GM18870 (cell line): Measurements from ENCODE around the gene FAM13C.

Experiments
- ATAC-seq: cut with Tn5 transposase; IDR thresholded peaks from one replicate; pipeline ENCODE4 v1.9.1; 2021; ENCODE audit warnings: moderate library complexity; ENCODE audit not compliant: unreplicated experiment

FAM13C gene

DNA sequence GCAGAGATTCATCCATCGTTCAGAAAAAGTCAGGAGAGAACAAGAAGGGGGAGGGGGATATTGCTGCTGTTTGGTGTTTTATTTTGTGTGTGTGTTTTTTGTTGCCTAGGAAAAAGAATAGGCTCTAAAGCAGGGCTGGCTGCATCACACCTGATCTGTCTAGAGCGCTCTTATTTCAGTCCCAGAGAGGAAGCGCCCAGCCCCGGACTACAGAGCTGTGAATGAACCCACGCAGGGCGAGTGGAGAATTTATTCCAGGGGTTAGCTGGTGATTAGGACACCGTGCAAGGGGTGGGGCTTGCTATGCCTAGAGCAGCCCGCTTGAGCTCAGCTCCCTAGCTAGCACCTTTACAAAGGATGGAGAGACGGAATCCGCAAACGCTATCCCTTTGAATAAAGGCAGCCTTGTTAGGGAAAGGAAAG is 621 bp upstream of the FAM13C start:
- no peak for ATAC-seq

DNA sequence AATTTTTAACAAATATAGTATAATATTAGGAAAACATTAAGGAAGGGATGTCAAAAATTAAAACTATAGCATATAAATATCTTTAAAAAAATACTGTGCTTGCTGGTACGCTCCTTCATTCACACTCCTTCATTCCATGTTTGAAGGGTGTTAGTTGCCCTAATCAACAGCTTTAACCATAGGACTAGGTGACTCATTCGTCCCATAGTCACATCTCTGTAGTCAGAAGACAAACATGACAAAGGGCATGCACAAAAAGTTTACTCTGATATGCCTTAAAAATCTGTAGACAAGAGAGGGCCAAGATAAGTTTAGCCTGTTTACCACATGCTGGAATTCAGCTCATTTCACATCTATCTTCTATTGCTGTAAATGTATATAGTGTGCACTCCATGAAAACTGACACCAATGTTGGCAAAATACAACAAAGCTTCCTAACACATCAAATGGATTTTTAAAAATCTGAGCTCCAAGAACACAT is 646 bp downstream of the FAM13C start:
- no peak for ATAC-seq

DNA sequence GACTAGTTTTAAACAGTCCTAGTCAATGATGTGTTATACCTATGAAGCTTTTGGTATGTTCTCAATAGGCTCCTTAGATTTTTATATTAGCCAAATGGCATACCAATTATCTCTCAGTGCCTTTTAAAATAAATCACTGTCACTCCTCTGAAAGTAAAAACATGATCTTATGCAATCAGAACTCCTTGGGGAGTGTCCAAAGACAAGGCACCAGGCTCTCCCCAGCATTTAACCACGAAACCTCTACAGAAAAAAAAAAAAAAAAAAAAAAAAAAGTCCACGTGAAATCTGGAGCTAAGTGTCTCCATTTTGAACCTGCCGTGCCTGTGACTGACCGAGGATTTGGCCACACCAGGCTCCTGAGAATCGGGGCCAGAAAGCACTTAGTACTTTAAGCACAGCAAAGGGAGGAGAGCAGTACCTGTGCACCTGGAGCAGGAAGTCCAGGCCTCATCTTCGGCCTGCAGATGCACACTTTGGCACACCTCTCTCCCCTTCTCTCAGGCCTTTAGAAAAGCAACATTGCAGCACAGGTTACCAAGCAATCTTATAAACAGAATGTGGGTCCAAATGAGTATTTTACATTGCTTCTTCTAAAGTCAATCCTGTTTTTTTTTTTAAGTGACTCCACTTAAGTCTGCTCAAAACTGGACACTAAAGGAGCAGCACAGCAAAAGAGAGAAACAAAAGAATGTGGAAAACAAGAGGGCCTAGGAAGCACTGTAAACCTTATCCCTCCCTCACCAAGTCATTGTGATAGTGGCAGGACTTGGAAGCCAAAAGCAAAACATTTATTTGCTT is 1.5 kb downstream of the FAM13C start:
- no peak for ATAC-seq

DNA sequence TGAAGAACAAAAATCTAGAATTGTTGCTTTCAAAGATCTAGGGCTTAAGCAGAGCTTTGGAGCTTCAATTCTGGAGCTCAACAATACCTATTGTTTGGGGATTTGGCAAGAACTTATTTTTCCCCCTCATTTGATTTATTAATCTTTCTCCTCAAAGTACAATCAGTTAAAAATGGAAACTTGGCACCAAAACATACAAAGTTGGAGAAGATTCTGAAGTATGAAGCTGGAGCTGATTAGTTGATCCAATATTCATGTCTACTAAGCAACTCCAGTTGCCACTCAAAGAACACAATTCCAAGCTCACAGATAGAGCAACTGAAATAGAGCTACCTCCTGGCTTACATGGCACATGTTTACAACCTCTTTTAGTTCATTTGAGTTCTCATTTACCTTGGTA is 3.8 kb downstream of the FAM13C start:
- no peak for ATAC-seq

DNA sequence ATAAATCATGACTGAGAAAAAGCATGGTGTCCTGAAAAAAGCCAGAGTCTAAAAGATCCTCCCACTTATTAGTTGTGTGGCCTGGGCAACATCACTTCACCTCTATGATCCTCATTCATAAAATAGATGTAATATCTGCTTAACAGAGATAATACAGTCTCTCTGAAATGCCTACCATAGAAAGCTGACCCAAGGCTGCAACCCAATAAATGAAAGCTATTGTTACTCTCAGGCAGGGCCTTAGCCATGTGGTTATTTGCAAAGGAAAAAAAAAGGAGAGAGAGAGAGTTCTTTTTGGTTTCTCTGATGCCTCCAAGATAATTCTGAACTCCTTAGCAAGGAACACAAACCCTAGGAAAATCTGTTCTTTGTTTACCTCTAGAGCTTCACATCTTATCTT is 7.9 kb downstream of the FAM13C start:
- no peak for ATAC-seq

DNA sequence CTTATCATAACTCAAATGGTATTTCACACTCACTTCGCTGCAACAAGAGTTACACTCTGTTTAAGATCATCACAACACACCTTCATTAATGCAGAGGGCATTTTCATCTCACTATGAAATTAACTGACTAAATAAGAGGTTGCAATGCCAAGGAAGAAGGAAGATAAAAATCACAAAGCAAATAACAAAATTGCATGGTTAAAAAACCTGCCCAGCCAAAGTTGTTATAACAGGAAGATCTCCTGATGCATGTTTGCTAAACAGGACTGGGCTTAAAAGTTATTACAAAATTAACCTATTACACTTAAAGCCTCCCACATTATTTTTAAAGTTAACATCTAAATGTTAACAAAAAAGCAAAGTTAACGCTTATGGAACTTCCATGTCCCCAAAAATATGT is 11.8 kb downstream of the FAM13C start:
- ATAC-seq, result no peak

DNA sequence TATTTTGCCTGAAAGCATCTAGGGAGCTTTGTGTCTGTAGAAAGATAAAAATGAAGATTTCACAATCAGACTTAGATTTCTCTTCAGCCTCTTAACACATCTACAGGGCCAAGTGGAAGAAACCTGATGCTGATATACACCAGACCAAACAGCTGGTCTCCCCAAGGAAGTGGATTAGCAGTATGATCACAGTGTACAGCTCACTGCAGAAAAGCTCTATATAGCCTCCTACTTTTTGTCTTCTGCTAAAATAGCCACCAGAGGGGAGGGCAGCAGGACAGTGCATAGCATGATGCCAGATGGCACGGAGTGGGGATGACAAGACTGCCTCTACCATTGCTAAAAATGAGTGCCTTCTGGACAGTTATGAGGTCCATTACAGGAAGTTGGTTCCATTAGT is 16.0 kb downstream of the FAM13C start:
- ATAC-seq, result no peak

DNA sequence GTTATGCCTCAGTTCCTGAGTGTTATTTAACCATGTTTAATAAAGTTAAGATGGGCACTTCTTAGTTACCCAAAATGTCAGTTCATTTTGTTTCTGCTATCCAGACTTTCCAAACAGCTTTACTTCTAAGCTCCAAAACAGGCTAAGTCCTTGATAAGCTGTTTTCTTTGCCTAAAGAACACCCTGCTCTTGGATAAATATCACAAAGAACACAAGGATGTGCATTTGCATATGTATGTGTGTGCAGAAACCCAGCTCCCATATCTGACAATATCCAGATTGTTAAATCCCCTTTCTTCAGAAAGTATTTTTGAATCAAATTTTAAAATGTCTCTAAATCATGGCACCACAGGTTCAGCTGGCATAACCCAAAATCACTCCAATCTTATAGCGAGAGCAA is 19.6 kb downstream of the FAM13C start:
- no peak for ATAC-seq

DNA sequence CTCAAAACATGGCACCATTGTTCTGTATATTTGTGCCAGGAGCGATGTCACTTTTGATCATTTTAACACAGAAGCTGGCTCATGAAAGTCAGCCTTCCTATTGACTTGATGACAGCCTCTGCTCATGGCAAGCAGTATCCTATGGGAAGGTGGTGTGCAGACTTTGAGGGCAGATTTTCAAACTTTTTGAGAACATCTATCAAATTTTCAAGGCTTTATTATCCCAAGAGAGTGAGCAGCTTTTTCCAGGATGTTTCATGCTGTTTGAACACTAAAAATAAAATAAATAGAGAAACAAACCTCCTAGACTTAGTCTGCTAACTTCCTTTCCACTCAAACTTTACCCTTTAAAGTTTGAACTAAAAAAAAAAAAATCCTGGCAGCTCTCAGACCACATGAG is 20.3 kb downstream of the FAM13C start:
- no peak for ATAC-seq

DNA sequence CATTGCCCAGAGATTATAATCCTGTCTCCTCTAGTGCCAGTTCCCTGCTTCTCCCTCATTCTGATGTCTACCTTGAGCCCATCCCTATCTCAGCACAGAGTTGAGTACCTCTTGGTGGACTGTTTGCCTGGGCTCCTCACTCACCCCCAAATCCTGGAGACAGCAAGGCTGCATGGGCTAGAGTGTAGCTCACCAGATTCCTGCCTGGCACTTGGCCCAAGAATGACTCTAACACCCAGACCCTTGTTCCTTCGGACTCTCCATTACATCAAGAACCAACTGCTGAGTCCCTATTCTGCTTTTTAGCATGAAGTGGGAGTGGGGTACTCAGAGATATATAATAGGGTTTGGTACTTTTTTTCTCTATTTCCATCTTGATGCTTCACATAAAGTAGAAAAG is 22.1 kb downstream of the FAM13C start:
- ATAC-seq, result no peak

DNA sequence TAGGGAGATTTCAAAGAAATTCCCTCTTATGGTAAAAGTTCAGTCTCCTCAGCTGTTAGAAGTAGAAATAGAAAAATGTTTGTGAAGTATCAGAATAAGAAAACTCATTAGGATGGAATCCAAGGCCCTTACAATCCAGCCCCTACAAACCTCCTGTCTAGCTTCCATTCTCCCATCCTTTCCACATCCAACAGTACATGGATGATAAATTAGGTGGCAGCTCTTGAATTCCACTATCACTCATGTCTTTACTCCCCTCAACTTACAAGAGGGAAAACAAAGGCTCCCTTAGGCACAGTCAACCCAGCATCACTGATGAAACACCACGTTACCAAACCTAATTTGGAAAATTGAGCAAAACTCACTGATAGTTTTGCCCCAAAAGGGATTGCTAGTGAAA is 23.0 kb downstream of the FAM13C start:
- no peak for ATAC-seq

DNA sequence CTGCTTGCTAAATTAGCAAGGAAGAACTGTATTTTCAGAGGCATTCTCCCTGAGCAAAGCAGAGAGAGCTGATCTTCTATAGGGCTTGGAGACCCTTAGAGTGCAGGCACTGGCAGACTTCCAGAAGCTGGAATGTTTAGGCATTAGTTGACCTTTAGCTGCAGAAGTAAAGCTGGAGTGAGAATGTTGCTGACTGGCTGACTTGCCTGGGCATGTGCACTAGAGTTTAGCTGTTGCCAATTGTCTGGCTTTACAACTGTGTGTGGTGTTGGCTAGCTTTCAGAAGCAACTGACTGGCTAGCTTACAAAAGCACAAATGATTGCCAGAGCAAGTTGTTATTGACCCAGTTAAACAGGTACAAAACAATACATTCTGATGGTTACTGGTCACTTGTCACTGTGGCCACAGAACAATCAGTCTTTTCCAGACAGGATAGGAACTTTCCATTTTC is 25.1 kb downstream of the FAM13C start:
- no peak for ATAC-seq

DNA sequence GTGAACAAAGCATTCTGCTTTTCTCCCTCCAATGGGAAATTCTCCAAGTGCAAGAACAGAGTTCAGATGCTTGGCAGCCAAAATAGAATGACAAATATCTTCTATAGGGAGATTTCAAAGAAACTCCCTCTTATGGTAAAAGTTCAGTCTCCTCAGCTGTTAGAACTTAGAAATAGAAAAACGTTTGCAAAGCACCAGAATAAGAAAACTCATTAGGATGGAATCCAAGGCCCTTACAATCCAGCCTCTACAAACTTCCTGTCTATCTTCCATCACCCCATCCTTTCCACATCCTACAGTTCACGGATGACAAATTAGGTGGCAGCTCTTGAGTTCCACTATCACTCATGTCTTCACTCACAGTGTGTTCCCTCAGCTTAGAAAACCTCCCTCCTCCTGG is 25.7 kb downstream of the FAM13C start:
- no peak for ATAC-seq

DNA sequence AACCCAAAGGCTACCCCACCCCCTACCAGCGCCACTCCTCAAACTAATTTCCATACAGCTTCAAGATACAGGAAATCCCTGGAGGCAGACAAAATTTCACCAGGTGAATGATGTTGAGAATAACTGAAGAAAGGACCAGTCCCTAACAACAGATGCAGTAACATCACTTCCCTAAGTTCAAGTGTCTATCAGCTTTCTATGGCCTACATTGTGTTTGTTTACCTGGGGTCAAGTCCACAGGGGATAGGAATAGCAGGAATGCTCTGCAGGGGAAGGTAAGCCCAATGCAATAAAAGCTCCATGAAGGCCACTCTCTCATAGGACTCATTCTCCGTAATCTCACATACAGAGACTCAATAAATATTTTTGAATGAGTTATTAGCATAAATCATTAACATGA is 26.9 kb downstream of the FAM13C start:
- ATAC-seq, result no peak

DNA sequence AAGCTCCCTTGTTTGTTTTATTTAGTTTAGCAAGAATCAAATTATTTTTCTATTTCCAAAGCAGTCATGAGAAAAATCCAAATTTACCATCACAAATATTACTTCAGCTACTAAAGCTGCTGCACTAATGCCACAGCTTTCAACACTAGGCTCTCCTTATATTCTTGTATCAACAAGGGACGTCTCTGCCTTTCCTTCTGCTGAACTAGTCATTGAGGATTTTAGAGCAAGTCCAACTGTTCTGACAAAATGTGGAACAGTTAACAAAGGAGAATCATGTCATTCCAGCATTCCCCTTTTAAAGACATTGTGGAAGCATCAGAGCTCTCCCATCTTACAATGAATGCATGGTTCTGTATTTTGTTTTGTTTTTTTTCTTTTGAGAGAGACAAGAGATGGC is 28.6 kb downstream of the FAM13C start:
- no peak for ATAC-seq

DNA sequence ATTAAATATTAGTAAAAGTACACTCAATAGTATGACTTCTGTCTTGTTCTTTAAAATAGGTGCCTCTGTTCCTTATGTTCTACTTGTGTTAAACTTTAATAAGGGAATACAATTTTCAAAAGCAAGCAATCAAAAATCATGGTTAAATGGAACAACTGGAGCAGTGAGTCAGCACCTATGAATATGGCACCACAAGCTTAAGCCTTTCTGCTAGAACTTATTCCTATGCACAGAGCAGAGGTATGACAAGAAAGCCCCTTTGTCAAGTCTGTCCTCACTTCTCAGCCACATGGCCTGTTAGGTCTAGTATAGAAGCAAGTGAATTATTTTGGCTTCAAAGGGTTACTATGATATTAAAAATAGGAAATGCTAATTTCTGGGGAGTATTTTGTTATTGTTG is 29.8 kb downstream of the FAM13C start:
- ATAC-seq, result no peak

DNA sequence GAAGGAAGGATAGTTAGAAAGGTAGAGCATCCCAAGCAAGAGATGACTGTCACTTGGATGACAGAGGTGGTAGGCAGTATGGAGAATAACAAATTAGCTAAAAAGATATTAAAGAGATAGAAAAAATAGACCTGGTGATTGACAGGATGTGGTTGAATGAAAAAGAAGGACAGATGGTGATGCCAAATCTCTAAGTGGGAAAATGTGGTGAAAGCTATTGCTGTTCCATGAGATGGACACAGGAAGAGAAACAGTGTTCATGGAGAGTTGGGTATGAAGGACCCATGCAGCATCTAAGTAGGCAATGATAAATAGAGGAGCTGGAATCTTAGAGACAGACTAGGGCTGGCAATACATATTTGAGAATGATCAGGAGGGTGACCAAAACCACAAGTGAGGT is 30.7 kb downstream of the FAM13C start:
- ATAC-seq, result no peak

DNA sequence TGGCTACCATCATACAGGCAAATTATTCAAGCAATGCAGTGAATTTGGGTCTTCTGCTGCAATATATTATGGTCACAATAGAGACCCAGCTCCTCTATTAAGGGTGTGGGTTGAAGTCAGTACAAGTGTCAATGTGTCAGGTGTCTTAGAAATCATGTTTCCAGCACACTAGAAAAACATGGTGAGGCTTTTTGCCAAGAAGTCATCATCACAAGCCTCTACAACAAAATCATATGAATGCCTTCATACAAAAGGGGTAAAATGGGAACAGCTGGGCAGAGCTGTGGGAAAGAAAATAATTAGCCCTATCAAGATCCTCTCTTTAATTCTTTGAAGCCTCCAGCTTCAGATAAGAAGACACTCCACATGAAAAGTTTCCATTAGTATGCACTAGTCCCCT is 37.2 kb downstream of the FAM13C start:
- no peak for ATAC-seq

DNA sequence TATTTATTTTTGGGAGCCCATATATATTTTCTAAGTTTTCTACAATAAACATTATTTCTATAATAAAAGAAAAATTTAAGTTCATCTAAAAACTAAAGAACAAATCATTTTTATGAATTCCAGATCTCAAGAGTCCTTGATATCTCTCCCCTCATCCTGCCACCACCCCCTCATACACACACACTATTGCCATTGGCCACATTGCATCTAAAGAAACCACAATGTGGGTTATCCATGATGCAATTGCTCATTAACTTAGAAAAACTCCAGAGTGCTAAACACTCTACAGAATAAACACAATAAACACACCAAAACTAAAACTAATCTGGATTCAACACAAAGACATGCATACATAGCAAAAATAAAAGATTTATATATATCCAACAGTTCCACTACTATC is 37.8 kb downstream of the FAM13C start:
- ATAC-seq, result no peak

DNA sequence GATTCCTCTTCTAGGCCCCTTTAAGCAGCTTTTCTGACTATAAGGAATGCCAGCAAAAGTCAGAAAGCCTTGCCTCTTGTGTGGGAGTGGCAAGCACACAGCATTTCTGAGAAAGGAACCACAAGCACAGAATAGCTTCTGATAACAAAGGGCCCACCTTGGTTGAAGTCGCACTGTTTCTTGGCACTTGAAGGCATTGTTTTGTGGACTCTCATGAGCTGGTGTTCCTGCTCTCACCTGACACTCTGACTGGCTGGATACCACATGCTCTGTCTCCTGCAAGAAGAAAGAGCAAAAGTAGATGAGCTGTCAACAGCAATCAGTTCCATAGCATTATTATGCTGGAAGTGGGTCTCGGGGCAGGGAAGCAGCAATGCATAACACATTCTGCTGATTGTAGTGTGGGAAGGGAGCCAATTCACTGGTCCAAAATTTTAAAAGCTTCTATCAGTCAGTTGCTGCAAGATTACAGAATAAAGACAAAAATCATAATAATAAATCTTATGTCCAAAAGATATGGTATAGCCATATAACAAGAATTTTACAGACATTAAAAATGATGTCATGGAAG is 38.4 kb downstream of the FAM13C start:
- no peak for ATAC-seq

DNA sequence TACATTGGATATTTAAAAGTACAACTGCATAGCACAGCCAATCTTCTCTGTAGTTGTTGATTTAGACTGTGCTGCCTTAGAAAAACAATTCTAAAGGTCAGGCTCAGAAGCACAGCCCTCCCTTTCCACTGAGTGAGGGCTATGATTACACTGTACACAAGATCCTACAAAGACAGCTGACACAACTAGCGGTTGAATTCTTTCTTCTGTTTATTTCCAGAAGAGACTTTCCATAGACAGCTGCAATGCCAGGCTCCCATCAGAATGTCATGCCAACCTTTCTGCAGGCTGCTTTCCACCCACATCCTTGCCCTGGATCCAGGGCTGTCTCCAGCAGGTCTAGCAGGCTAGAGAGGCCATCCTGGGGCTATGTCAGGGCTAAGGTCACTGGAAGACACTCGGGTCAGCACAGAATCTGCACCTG is 39.3 kb downstream of the FAM13C start:
- no peak for ATAC-seq

DNA sequence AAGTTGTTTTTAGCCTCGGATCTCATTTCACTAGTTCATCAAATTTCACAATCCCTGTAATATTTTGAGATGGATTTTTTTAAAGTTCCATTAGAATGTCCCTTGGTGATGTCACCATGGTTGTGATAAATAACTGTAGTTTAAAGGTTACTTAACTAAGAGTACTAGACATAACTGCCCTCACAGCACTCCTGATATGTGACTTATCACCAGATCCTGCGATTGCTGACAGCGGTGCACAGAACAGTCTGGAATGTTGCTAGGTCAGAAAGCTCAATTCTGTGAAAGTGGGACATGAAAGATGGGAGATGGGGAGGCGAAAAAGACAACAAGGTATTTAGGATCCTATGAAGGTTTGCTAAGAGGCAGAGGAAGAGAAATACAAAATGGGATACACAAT is 40.2 kb downstream of the FAM13C start:
- no peak for ATAC-seq

DNA sequence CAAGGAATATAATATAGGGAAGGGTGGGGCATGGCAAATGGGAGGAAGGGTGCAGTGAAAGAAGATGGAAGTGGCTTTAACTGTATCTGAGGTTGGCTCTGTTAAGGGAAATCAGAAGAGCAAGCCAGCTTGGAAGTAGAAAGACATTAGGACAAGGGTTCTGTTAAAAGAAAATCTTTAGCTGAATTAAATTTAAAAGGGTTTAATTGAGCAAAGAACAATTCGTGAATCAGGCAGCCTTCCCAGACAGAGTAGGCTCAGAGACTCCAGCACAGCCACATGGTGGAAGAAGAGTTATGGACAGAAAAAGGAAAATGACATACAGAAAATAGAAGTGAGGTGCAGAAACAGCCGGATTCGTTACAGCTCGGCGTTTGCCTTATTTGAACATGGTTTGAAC is 42.0 kb downstream of the FAM13C start:
- no peak for ATAC-seq
